ENCODE results near the gene ASS1. TPM values are rescaled to one million over a fixed set of nuclear protein-coding genes. Genes with fewer than 3 reads are reported as not detected.

ASS1 gene
- total RNA-seq, 1 experiment from 2014 or later, result 40.3 TPM

DNA sequence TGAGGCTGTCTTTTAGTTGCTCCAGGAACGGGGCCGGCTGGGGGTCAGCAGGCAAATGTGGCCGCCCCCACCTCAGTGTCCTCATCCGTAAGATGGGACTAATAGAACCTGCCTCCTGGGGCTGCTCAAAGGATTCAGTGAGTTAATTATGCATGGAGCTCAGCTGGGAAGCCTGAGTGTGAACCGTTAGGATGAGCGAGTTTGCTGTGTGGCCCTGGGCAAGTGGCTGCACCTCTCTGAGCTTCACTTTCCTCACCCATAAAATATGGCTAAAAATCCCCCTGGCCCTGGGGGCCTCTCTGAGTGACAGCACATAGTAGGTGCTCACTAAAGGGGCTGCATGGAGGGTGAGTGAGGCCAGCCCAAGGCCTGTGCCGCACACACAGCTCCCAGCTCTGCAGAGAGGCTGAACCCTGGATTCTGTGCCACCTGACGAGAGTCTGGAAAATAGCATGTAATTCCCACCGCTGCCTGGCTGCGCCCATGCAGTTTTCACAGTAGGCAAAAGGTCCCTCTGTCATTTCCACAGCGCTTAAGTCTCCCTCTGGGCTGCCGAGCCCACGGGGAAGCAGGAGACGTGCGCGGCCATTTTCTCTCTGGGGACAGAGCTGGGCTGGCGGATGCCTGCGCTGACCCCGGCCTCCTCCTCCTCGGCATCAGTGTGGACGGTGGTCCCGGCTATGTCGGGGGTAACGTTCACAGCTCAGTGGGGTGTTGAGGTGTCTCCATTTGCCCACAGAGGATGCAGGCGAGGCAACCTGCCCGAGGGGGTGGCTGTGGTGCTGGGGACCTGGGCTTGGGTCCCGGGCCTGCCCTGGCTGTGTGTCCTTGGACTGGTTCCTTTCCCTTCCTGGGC is 18.2 kb downstream of the ASS1 start:
- H3K4me3 Mint-ChIP-seq (ENCODE audit: low read depth, unreplicated experiment), result no peak overlapping the region
- no peaks in the 10 kb centered on the region for H3K4me1 Mint-ChIP-seq (ENCODE audit: low read depth, unreplicated experiment)

DNA sequence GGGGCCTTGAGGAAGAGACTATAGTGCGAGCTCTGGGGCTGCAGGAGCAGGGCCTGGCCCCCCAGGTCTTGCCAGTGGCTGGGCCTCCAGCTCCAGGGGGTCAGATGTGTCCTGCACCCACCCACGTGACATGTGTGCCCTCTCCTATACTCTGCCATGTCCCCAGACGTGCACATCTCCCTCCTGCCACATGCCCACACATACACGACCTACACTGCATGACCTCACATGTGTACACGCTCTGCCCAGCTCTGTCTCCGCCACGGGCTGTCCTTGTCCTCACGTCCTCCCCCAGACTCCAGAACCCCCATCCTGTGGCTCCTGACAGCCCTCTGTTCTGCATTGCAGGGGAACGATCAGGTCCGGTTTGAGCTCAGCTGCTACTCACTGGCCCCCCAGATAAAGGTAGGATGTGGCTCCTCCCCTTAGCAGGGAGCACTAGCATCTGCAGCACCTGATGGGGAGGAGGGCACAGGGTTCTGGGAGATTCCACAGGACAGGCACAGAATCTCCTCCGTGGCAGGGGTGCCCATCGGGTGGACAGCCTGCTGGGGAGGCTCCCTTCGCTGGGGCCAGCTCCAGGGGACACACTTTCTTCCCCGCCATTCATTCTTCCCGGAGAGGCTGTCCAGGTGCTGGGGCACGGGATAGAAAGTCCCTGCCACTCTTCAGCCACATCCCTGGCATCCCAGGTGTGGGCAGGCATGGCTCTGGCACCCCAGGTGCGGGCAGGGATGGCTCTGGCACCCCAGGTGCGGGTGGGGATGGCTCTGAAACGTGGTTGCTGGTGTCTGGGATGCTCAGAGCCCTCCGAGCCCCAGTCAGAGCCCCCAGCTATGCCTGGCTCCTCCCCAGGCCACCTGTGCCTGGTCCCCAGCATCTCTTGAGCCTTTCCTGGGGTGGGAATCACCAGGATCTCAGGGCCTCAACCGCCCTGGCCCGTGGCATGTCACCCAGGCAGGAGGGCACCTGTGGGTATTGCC is 19.3 kb downstream of the ASS1 start:
- Mint-ChIP-seq H3K4me3 (ENCODE audit: low read depth, unreplicated experiment) (no peak overlapping the region), H3K9me3 (ENCODE audit: low read depth, unreplicated experiment) (no peaks in the 10 kb centered on the region), H3K27me3 (ENCODE audit: unreplicated experiment) (peaks cover 8% of the 10 kb centered on the region), H3K36me3 (ENCODE audit: insufficient read depth, unreplicated experiment) (no peaks in the 10 kb centered on the region), H3K27ac (ENCODE audit: unreplicated experiment) (no peak overlapping the region), H3K4me1 (ENCODE audit: low read depth, unreplicated experiment) (no peaks in the 10 kb centered on the region)
- no peak for DNase-seq
- TF ChIP-seq, protein P1, sequence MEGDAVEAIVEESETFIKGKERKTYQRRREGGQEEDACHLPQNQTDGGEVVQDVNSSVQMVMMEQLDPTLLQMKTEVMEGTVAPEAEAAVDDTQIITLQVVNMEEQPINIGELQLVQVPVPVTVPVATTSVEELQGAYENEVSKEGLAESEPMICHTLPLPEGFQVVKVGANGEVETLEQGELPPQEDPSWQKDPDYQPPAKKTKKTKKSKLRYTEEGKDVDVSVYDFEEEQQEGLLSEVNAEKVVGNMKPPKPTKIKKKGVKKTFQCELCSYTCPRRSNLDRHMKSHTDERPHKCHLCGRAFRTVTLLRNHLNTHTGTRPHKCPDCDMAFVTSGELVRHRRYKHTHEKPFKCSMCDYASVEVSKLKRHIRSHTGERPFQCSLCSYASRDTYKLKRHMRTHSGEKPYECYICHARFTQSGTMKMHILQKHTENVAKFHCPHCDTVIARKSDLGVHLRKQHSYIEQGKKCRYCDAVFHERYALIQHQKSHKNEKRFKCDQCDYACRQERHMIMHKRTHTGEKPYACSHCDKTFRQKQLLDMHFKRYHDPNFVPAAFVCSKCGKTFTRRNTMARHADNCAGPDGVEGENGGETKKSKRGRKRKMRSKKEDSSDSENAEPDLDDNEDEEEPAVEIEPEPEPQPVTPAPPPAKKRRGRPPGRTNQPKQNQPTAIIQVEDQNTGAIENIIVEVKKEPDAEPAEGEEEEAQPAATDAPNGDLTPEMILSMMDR (IDR thresholded peaks at IDR 0.05; ENCODE audit: unreplicated experiment), result no peak
- intact Hi-C loops (cut with micrococcal nuclease; ENCODE audit: unreplicated experiment), result no loop called here
- CTCF ChIA-PET, result interaction anchor here (0.6 to 0.7 kb wide), 3 partner anchors 12 to 752 kb away, joined by 3 read pairs; no protein-coding TSS in a partner anchor
- no TSS peak for BruUV-seq (replicated peaks)

More for the DNA sequence above, 18.2 kb downstream of the ASS1 start:
- Mint-ChIP-seq H3K36me3 (ENCODE audit: insufficient read depth, unreplicated experiment) (no peaks in the 10 kb centered on the region), H3K27me3 (ENCODE audit: unreplicated experiment) (peaks cover 13% of the 10 kb centered on the region), H3K27ac (ENCODE audit: unreplicated experiment) (no peak overlapping the region), H3K9me3 (ENCODE audit: low read depth, unreplicated experiment) (no peaks in the 10 kb centered on the region)
- CTCF ChIA-PET, result interaction anchor here (0.6 to 0.8 kb wide), 2 partner anchors 219 to 751 kb away, joined by 3 read pairs; no protein-coding TSS in a partner anchor
- DNase-seq, result no peak
- intact Hi-C loops (cut with micrococcal nuclease; ENCODE audit: unreplicated experiment), result no loop called here
- TF ChIP-seq, protein P1 (IDR thresholded peaks at IDR 0.05; ENCODE audit: unreplicated experiment), result no peak
- BruUV-seq (replicated peaks), result no TSS peak

DNA sequence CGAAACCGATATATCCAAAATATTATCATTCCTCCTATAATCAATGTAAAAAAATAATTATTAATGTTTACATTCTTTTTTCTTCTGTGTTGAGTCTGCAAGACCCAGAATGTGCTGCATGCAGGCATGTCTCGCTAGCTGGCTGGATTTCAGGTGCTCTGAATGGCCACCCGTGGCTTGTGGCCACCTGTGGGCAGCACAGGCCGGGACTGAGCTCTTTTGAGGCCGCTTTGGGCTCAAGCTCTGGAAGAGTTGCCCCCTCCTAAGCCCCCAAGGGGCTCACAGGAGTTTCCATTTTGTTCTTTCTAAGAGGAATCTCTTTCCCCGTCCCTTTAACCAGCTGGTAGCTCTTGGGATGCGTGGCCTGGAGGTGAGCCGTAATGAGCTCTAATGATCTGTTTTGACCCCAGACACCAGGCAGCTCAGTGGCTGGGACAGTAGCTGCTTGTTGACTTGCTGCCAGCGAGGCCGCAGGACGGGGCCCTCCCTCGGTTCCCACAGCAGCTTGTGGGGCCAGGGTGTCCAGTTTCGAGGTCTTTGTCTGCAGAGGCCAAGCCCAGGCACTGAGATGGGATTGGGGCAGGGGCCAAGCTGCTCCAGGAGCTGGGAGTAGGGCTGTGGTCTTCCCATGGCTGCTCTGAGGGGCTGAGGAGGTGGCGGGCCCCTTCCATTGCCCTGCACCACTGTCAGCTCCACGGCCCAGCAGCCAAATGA is 20.8 kb downstream of the ASS1 start:
- no peak for DNase-seq
- Mint-ChIP-seq H3K27ac (ENCODE audit: unreplicated experiment) (no peak overlapping the region), H3K4me3 (ENCODE audit: low read depth, unreplicated experiment) (no peak overlapping the region), H3K4me1 (ENCODE audit: low read depth, unreplicated experiment) (no peaks in the 10 kb centered on the region), H3K36me3 (ENCODE audit: insufficient read depth, unreplicated experiment) (no peaks in the 10 kb centered on the region), H3K9me3 (ENCODE audit: low read depth, unreplicated experiment) (no peaks in the 10 kb centered on the region), H3K27me3 (ENCODE audit: unreplicated experiment) (no peaks in the 10 kb centered on the region)
- no TSS peak for BruUV-seq (replicated peaks)
- CTCF ChIA-PET, result no interaction called here
- TF ChIP-seq, protein P1 (IDR thresholded peaks at IDR 0.05; ENCODE audit: unreplicated experiment), result no peak
- intact Hi-C loops (cut with micrococcal nuclease; ENCODE audit: unreplicated experiment), result no loop called here

All from Calu3 (cell line).